SIG-M5 treated with dmso at 0.1 percent for 504 hours (cell line): ENCODE data around the gene C1orf198.
A peak's percentile ranks its signal among the peaks of the same experiment; 100 is the strongest.

Experiments used
- DNase-seq: peaks from one replicate; lab custom pipeline; 2025; ENCODE audit not compliant: unreplicated experiment; lab: John Stamatoyannopoulos, UW

The C1orf198 gene

DNA sequence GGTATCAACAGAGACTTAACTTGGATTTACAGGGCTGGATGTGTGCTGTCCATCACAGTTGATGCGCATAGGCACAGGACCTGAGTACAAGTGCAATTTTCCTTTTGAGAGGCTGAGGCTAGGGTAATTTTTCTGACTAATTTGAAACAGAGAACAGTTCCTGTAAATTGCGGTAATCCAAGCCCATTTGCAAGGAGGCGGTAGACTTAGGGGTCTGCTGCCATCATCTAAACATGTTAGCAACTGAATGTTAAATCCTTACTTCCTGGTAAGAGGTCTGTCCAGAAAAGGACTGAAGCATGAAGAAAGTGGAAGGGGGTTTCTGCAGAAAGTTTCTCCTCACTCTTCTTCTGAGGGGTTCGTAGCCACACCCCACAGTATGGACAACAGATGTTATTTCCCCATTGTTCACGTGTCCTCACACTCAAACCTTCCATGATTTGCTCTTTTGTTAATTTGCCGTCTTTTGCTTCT, 23.7 kb upstream of the C1orf198 start:
- DNase-seq, result no peak

DNA sequence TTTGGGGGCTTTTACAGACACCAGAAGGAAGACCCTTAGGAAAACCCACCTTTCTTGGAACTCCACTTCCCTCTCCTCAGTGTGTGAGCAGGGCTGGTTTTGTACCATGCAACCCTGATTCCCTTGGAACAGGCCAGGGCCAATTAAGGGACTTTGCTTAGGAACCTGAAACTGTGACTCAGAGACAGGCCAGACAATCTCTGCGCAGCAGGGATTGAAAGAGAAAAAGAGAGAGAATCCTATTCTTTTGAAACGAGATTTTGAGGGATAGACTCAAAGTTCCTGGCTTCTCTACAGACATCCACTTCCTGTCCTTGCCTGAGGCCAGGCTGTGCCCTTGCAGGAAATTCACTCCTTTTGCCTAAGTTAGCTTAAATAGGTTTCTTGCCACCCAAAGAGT, 23.1 kb upstream of the C1orf198 start:
- DNase-seq, result no peak

DNA sequence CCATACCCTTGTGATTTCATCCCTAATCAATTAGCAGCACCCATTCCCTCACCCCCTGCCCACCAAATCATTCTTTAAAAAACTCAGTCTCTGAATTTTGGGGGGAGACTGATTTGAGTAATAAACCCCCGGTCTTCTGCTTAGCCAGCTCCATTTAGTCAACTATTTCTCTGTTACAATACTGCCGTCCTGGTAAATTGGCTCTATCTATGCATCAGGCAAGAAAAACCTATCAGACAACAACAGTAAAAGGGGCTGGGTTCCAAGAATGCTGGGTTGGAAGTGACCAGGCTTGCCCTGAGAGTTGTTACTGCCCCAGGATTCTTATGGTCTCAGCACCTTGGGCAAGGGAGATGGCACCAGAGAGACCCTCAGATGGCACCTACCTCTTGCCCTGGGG, 16.3 kb upstream of the C1orf198 start:
- no peak for DNase-seq

DNA sequence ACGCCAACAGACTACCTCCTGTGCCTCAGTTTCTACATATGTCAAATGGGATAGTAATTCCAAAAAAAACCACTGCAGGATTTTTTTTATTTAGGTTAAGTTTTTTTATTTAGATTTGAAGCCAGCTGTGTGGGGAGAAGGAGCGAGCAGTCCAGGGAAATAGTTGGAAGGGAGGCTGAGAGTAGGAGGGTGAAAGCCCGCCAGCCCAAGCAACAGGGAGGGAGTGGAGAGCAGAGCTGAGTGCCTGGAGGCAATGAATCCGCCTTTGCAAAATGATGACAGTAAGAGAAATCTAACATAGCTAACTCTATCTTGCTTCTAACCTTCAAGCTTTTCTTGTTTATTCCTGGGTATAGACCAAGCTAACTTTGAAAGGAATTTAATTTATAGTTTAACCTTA, 15.6 kb upstream of the C1orf198 start:
- no peak for DNase-seq

DNA sequence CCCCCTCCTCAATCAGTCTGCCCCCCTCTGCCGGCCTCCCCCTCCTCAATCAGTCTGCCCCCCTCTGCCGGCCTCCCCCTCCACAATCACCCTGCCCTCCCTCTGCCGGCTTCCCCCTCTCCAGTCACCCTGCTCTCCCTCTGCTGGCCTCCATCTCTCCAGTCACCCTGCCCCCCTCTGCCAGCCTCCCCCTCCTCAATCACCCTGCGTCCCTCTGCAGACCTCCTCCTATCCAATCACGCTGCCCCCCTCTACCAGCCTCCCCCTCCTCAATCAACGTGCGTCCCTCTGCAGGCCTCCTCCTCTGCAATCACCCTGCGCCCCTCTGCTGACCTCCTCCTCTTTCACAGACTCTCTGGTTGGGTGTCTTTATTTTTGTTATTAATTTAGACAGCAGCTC, 11.5 kb upstream of the C1orf198 start:
- DNase-seq, result no peak

DNA sequence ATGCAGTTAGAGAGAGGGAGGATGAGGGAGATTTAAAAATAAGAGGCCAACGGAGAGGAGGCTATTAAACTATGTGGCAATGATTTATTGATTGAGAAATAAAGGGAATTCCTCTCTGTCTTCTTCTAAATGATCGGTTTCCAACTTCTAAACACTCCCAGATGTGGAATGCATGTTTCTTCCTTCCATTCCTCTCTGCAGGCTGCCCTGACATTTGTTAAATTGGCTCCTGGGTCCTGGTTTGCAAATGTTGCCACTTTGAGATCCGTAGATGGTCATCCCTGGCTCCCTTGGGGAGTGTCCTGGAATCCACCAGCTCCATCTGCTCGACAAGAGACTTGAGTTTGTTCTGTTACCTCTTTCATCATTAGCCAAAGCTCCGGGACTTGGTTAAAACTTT, 10.3 kb upstream of the C1orf198 start:
- no peak for DNase-seq

DNA sequence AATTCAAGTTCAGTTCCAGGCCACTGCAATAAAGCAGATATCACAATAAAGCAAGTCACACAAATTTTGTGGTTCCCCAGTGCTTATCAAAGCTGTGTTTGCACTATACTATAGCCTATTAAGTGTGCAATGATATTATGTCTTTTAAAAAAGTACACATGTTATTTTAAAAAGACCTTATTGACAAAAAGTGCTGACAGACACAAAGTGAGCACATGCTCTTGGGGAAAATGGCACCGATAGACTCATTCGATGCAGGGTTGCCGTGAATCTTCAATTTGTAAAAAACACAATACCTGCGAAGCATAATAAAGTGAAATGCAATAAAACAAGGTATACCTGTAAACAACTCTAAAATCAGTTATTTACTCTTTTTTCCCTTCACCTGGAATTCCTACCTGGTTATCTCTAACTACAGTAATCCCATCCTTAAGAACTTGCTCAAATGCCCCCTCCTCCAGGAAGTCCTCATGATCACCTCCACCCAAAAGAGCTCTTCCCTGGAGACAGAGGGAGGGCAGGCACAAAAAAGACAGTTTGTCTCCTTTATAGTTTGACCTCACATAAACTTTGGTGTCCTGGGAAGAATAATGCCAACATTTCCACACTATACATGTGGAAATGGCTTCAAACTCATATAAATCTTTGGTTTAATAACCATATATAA, 9.7 kb upstream of the C1orf198 start:
- no peak for DNase-seq

DNA sequence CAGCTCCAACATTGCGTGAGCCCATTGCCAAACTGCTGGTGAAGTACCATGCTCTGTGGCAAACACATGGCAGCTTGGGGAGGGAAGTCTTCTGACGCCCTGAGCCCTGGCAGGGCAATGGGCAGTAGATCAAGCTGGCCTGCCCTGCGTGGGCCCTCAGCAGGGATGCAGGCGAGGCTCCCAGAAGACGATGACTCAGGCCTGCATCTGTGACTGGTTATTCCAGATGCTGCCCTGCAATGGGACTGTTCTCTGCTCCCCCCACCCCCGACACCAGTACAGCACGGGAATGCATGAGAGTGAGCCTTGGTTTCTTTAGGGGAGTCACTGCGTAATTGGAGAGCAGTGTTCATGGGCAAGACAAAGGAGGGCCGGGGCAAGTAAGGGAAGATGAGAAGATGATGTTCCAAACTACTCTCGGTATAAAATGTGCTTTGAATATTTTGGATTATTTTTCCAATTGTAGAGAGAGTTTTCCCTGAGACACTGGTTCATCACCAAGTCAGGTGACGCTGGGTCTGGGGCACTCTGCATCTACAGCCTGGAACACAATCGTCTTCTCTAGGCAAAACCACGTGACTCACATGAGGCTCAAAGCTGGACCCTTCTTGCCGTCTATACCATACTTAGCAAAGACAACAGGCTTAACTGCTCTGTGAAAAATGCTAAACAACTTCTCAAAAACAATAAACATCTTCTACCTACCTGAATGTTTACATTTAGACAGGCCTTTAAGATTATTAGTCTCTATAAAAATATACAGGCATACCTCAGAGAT, 9.0 kb upstream of the C1orf198 start:
- DNase-seq, result no peak

DNA sequence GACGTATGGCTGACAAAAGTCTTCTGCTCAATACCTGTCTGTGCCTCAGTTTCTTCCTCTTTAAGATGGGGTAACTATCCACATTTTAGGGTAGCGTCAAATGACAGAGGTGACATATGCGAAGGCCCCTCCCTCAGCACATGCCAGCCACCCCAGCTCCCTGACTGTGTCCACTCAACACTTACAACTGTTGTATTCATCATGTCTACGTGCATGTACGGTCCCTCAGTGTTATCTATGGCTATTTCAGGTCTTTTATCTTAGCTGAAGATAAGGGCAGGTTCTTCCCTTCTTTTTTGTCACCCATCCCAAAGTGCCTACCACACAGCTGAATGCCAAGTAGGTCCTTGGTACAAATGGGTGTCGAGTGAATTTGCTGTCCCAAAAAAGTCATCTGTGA, 8.3 kb upstream of the C1orf198 start:
- DNase-seq, result no peak

DNA sequence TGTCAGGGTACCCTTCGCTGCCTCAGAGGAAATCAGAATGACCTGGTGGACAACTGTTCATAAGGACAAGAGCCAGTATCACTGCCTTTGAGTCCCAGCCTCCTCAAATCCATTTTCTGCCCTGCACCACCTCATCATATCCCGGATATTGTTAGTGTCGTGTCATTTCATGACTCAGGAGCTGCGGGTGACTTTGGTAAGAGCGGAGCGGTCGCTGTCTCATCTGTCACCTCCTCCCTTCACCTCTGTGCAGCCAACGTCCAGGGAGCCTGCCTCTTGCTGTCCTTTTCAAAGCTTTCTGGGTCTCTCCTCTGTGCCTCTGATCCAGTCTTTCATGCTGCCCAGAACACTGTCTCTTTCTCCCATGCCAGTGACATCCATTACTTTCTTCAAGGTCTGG, 7.0 kb upstream of the C1orf198 start:
- no peak for DNase-seq

DNA sequence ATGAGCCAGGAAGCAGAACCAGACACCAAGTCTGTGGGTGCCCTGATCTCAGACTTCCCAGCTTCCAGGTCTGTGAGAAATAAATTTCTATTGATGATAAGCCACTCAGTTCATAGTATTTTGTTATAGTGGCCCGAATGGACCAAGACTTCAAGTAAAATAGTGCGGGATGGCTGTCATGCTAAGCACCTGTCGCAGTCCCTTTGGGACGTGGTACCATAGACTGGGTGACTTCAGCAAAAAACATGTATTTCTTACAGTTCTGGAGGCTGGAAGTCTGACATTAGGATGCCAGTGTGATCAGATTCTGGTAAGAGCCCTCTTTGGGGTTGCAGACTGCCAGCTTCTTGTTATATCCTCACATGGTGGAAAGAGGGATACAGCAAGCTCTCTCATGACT, 2.6 kb upstream of the C1orf198 start:
- no peak for DNase-seq

DNA sequence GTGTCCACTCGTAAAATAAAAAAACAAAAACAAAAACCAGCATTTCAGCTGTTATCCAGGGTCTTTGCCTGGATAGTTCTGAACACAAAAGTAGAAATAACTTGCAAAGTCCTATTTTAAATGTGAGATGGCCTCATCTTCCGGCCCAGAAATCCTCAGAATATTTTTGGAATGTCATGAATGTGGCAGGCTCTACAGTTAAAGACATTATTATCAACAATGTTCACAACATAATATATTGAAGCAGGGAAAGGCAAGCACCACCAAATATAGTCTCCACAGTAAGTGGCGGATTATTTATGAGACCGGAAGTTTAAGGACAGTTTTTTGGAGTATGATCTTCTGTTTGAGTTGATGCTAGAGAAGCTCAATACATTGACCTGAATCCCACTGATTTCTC, 1.2 kb upstream of the C1orf198 start:
- no peak for DNase-seq

DNA sequence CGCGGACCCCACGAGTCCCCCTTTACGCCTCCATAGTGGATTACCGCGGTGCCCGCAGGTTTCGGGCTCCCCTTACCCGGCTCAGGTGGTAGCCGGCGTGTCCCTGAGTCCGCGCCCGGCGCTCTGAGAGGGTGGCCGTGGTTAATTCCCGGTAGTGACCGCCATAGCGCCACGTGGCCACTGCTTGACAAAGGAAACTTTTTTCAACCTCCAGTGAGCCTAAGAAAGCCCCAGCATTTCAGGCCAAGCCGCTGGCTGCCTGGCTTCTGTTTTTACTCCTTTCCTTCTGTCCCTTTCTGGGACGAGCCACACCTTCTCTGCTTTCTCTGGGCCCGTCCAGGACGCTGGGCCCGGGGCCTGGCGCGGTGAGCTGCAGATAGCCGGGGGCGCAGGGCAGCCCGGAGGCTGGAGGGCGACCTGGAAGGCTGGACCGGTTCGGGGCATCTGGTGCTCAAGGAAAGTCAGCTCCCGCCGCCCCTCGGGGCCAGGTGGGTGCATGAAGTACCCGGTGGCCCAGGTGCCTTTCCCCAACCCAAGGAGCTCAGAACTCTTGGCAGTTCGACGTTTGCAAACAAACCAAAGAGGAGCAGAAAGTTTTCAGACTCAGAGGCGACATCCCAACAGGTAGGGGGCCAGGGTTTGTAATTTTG, 540 bp upstream of the C1orf198 start:
- peak; percentile 44 for DNase-seq

DNA sequence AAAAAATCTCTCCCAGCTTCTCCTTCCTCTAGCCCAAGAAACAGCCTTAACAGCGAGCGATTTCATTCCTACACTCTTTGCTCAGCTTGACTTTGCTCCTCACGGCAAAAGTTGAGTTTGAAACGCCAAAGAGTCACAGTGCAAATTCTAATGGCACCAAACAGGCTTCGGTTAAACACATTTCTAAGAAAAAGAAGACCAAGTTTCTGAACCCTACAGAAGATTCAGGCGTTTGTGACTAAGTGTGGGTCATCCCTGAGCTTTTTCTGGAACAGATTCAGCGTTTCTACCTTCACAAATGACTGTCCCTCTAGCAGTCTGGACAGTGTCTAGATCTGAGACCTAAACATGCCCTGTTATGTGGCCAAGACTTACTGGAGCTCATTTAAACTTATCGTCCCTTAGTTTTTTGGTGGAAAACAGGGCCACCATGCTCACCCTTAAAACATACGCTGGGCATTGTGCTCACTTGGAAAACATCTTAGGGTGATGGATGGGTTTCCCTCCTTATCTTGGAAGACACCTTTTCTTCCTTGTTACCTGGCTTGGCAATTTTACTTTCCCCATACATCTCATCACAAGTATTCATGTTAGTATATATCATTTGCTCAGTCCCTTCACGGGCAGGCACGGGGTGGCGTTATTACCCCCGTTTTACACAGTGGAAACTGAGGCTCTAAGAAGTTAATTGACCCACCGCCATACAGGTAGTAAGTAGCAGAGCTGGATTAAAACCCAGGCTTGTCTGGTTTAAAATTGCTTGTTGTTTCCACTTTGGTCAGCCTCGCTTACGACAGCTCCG, 1.0 kb downstream of the C1orf198 start:
- no peak for DNase-seq

DNA sequence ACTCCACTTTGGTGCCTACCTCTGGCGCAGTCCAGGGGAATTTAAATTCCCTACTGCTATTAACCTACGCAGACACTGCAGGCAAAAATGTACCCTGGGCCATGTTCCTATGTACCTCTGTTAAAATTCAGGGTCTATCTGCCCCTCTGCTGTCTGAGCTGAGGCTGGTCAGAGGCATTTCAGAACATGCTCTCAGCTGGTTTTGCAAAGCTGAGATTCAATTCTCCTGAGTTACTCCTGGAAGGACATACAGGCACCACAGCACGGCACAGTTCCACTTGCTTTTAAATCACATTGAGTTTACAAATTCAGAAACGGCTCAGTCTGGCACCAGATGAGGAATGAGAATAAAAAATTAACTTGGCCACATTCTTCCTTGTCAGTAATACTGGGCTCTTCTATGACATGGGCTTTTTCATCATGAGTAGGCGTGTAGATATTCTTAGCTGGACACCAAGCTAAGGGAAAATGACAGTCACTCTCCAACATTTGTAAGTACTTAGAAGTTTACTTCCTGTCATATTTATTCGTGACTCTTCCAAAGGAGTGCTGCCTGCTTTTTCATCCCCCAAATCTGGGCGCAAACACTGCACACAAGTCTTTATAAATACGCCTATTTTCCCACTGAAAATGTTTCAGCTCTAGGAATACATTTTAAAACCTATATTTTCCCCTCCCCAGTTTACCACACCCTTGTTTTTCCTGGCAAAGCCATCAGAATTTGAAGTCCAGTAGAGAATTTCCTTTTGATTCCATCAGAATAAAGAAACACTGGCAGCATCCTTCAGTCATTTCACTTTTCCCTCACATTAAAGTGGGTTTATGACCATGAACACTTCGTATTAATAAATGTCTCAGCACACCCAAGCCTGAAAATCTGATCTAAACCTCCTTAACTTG, 1.9 kb downstream of the C1orf198 start:
- peak; percentile 11 for DNase-seq

DNA sequence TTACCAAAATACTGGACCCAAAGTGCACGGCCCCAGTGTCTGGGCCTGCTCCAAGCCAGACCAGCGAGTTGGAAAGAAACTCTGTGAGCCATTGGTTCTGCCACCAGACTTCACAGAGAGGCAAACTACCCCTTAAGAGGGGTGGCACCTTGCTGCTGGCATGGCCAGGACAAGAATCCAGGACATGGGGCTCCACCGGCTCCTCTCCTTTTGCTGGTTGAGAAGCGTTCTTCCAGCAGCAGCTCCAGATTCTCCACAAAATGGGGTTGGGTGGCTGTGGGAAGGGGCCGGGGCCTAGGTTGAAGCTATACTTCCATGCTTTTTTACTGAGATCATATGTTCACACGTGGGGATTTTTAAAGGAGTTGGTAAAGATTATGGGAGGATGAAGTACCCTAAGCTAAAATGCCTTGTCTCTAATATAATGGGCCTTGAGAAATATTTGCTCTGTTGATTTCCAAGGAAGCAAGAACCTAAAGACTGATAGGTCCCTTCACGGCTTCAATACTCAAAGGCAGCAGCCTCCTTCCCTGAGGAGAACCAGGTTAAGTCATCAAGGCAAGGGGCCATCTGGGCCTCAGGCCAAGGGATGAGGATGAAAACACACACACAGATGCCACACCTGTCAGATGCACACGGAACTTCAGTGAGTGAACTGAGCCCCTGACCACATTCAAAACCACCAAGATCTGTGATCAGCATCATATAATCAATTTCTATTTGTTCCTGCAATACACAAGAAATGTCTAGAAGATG, 3.1 kb downstream of the C1orf198 start:
- DNase-seq, result no peak

DNA sequence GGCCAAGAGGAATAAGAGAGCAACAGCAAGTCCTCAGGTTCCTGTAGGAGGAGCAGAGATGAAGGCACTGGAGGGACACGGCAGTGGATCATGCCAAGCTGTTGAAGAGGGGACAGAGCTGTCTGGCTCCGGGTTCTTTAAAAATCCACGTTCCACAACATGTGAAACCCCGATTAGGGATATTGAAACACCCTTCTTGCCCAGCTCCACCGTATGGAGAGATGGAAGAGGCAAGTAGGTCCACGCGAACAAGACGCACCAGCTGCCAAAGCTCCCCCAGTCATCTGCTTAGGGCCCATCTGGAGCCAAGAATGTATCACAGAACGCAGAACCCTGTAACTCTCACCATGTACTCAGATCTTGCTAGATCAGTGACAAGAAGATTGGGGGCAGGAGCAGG, 3.9 kb downstream of the C1orf198 start:
- DNase-seq, result no peak

DNA sequence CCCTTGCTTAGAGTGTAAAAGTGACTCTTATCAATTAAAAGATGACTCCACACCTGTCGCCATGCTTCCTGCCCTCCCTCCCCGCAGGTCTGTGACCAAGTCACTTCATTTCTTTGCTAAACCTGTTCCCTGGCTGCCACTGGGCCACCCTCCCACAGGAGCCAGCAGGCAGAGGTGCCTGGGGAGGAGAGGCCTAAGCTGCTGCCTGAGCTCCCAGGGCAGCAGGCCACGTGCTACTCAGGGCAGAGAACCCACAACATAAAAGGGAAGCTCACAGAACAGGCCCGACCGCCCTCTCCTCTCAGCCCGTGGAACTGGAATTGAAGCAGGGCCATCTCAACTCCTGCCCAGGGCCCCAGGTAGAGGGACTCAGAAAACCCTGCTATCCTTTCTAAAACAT, 4.9 kb downstream of the C1orf198 start:
- DNase-seq, result peak; percentile 67

DNA sequence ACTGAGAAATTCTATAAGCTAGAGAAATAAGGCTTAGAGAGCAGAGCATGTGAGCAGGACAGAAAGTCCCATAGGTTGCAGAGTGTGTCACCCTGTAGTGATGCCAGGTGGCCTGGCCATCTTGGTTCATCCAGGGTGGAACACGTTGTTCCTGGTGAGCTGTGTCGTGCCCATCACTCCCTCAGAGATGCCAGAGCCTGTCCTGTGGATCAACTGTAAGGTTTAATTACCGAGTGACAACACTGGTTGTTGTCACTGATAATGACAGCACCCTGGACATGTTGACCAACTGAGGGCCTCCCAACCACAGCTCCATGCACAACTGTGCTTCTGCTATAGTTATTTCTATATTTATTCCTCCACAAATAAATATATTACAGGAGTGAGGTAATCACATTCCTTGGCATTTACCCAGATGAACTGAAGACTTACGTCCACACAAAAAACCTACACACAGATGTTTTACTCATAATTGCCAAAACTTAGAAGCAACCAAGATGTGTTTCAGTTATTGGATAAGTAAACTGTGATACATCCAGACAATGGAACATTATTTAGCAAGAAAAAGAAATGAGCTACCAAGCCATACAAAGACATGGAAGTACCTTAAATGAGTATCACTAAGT, 6.2 kb downstream of the C1orf198 start:
- no peak for DNase-seq
